Endothelial cell of umbilical vein (primary cell): ENCODE measurements around the gene USPL1. TPM values are rescaled to one million over a fixed set of nuclear protein-coding genes. Genes with fewer than 3 reads are reported as not detected.

ENCODE experiments used
- BruUV-seq: library from RNA; stranded (reverse); fragments of 400-500 nt; replicated peaks from 2 replicates; lab custom pipeline; 2021; lab: Mats Ljungman, UMichigan
- CTCF ChIA-PET: fragments of 300-600, 350-600 bp; sonication (Branson Sonifier 250); formaldehyde crosslinking; loops from one replicate; lab custom pipeline; 2021; ENCODE audit warnings: antibody characterized with exemption, inconsistent platforms; lab: Charles Lee
- POLR2A ChIA-PET: fragments of 300-600, 350-600 bp; sonication (Branson Sonifier 250); formaldehyde crosslinking; loops from one replicate; lab custom pipeline; 2021; ENCODE audit warnings: antibody characterized with exemption, inconsistent platforms; lab: Charles Lee
- DNase-seq: peaks from one replicate; pipeline ENCODE4 v3.0.0-alpha.2; 2011; ENCODE audit warnings: low read depth, low spot score
- FAIRE-seq: peaks from 2 replicates; lab custom pipeline; 2011; peaks lifted over from hg19 to GRCh38; lab: Jason Lieb, UNC
- H2AFZ ChIP-seq: 2 replicates; pipeline ENCODE4 v1.6.0; 2012; ENCODE audit warnings: low read depth, low read length, control low read depth, inconsistent platforms
- H3K27ac ChIP-seq: 2 replicates; pipeline ENCODE4 v1.5.1; 2011; ENCODE audit warnings: low read depth, mild to moderate bottlenecking, control low read depth, low read length, moderate library complexity; ENCODE audit not compliant: insufficient read depth
- H3K27me3 ChIP-seq, 2 experiments: 2 replicates each; pipeline versions ENCODE4 v1.6.0 to v1.6.1; 2011; ENCODE audit warnings: low read length in 2 of 2, mixed read lengths in 1 of 2; ENCODE audit not compliant: control insufficient read depth in 2 of 2, insufficient read depth in 2 of 2
- H3K36me3 ChIP-seq, 2 experiments: 2 replicates in 1 of 2; 3 replicates in 1 of 2; pipeline ENCODE4 v1.5.1; 2011; ENCODE audit warnings: low read length in 2 of 2, mild to moderate bottlenecking in 1 of 2, moderate library complexity in 1 of 2; ENCODE audit not compliant: control insufficient read depth in 2 of 2, insufficient read depth in 2 of 2; ENCODE audit errors: extremely low read depth in 1 of 2
- H3K4me1 ChIP-seq: 3 replicates; pipeline ENCODE4 v1.5.1; 2011; ENCODE audit warnings: mild to moderate bottlenecking, low read length; ENCODE audit not compliant: control insufficient read depth, insufficient read depth; ENCODE audit errors: extremely low read depth
- H3K4me2 ChIP-seq: 2 replicates; pipeline ENCODE4 v1.6.1; 2011; ENCODE audit warnings: low read length, control low read depth, mixed read lengths; ENCODE audit not compliant: insufficient read depth
- H3K4me3 ChIP-seq, 3 experiments: fragments of 200-600 bp in 1 of 3; sonication (generic), shearing (Covaris generic) in 1 of 3; replicated peaks in 1 of 3; 2 replicates each; pipeline ENCODE4 v1.5.1; 2011 to 2016; ENCODE audit warnings: control low read depth in 3 of 3, low read length in 3 of 3, mild to moderate bottlenecking in 2 of 3, inconsistent platforms in 1 of 3, low read depth in 1 of 3, moderate library complexity in 1 of 3; ENCODE audit not compliant: insufficient read depth in 1 of 3
- H3K79me2 ChIP-seq: 2 replicates; pipeline ENCODE4 v1.6.0; 2012; ENCODE audit warnings: low read length, inconsistent platforms; ENCODE audit not compliant: control insufficient read depth, insufficient read depth
- H3K9ac ChIP-seq: replicated peaks from 2 replicates; pipeline ENCODE3; 2011; ENCODE audit warnings: low read length, control low read depth; ENCODE audit not compliant: insufficient read depth; ENCODE audit errors: extremely low read depth
- H3K9me1 ChIP-seq: replicated peaks from 3 replicates; pipeline ENCODE4 v1.6.0; 2011; ENCODE audit warnings: mild to moderate bottlenecking, low read length; ENCODE audit not compliant: control insufficient read depth, insufficient read depth; ENCODE audit errors: extremely low read depth
- H3K9me3 ChIP-seq: replicated peaks from 2 replicates; pipeline ENCODE4 v1.5.1; 2012; ENCODE audit warnings: low read length, inconsistent platforms; ENCODE audit not compliant: control insufficient read depth, insufficient read depth
- H4K20me1 ChIP-seq: replicated peaks from 2 replicates; pipeline ENCODE3; 2011; ENCODE audit warnings: mild to moderate bottlenecking, low read length; ENCODE audit not compliant: control insufficient read depth, insufficient read depth; ENCODE audit errors: extremely low read depth
- CTCF ChIP-seq, 2 donors: IDR thresholded peaks; 1 replicate in 1 of 2; 2 replicates in 1 of 2; pipeline ENCODE4 v1.5.1; 2011; ENCODE audit warnings: low read length in 2 of 2, mild to moderate bottlenecking in 2 of 2, moderate library complexity in 2 of 2, control low read depth in 1 of 2, inconsistent platforms in 1 of 2, low read depth in 1 of 2; ENCODE audit not compliant: insufficient read depth in 1 of 2; ENCODE audit errors: extremely low read depth in 1 of 2
- EZH2 ChIP-seq: IDR thresholded peaks from 2 replicates; pipeline ENCODE4 v1.6.1; 2012; ENCODE audit warnings: borderline replicate concordance, low read depth, mild to moderate bottlenecking, moderate library complexity, low read length, inconsistent platforms; ENCODE audit not compliant: severe bottlenecking
- FOS ChIP-seq: IDR thresholded peaks from 2 replicates; pipeline ENCODE4 v1.6.1; 2011; ENCODE audit warnings: mild to moderate bottlenecking, low read length, moderate library complexity, borderline replicate concordance; ENCODE audit not compliant: insufficient read depth
- GATA2 ChIP-seq: IDR thresholded peaks from 2 replicates; pipeline ENCODE4 v1.7.0; 2011; ENCODE audit warnings: low read depth, mild to moderate bottlenecking, moderate library complexity, mixed read lengths, low read length; ENCODE audit not compliant: insufficient read length, insufficient read depth
- JUN ChIP-seq: IDR thresholded peaks from 2 replicates; pipeline ENCODE4 v1.6.1; 2011; ENCODE audit warnings: borderline replicate concordance, low read depth; ENCODE audit not compliant: insufficient read length, insufficient read depth
- MYC ChIP-seq: IDR thresholded peaks from one replicate; pipeline ENCODE4 v1.6.1; 2011; ENCODE audit warnings: mild to moderate bottlenecking, low read depth, low read length
- POLR2A ChIP-seq: IDR thresholded peaks from 2 replicates; pipeline ENCODE4 v1.6.1; 2012; ENCODE audit warnings: low read depth, mild to moderate bottlenecking, control low read depth, low read length
- POLR2AphosphoS5 ChIP-seq: IDR thresholded peaks from 2 replicates; pipeline ENCODE4 v1.6.1; 2012; ENCODE audit warnings: low read depth, mild to moderate bottlenecking, control low read depth, low read length, moderate library complexity; ENCODE audit not compliant: insufficient read depth
- dilution Hi-C: fragments of 300-500 bp; cut with MboI; formaldehyde crosslinking; loops from one replicate; pipeline ENCODE4 v1.15.0; 2019; ENCODE audit warnings: low sequenced_read_pairs; ENCODE audit not compliant: extremely low pct_ligation_motif_present
- intact Hi-C: fragments of 100-400 bp; cut with micrococcal nuclease; formaldehyde crosslinking; loops from one replicate; pipeline ENCODE4 v1.10.0; 2022
- polyA plus RNA-seq, 4 experiments: library from polyadenylated mRNA; depleted of rRNA in 3 of 4; stranded (reverse) in 3 of 4; unstranded in 1 of 4; fragments of >200 nt; gene quantifications; 2 replicates each; pipeline versions ENCODE4 v1.2.1 to v1.2.3, GENCODE V29; 2011 to 2012; ENCODE audit warnings: missing spikeins in 1 of 4
- total RNA-seq: library from RNA; stranded (reverse); gene quantifications from 2 replicates; pipeline ENCODE4 v1.2.3, GENCODE V29; 2021
- TF ChIP-seq, protein P1 (sequence below): IDR thresholded peaks from 2 replicates; pipeline ENCODE4 v1.6.1; 2011; ENCODE audit not compliant: insufficient read depth, insufficient read length

Gene USPL1
- total and polyA plus RNA-seq, 2 donors (not counting 3 experiments of a cell fraction or from before 2014, with no cell fraction given): 14.6 to 21.0 TPM

DNA sequence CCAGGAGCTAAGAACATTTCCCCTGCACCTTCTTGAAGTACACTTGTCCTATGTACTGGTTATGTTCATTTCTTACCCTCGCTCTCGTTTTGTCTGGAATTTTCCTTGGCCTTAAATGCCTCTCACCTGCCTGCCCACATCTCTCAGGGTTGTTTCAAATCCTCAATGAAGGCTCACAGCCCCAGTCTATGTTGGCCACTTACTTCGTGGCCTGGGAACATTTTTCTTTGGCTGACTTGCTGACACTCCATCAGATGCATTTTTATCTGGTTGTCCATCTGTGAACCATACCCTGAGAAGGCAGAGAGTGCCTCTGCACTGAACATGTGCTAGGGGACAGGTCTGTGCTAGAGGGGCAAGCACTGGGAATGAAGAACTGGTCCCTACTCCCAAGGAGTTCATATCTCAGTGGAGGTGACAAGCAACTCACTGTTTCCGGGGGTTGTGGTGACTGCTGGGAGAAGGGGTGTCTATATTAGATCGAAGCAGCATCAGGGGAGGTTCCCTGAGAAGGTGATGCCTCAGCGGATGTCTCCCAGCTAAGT, 53.6 kb downstream of the USPL1 start:
- Histone ChIP-seq H3K9me3 (no peaks in the 10 kb centered on the region), H2AFZ (no peak overlapping the region), H3K9me1 (no peaks in the 10 kb centered on the region), H3K4me1 (peaks cover 8% of the 10 kb centered on the region), H3K9ac (no peak overlapping the region), H3K4me2 (no peak overlapping the region), H3K79me2 (no peaks in the 10 kb centered on the region), H4K20me1 (no peaks in the 10 kb centered on the region), H3K4me3 (no peak overlapping the region), H3K27ac (no peak overlapping the region), H3K27me3 (no peaks in the 10 kb centered on the region), H3K36me3 (no peaks in the 10 kb centered on the region)
- DNase-seq: no peak
- intact Hi-C loops: loop anchor here (5.0 kb wide), 1 partner anchor 204 kb away; the partner anchor contains the start of gene HMGB1
- dilution Hi-C loops: no loop called here
- ChIA-PET CTCF (interaction anchor here (1.3 kb wide), 1 partner anchor 19 kb away, joined by 3 read pairs; no protein-coding TSS in a partner anchor), POLR2A (no interaction called here)
- no peak for FAIRE-seq
- BruUV-seq: no TSS peak
- TF ChIP-seq JUN: no peak
- TF ChIP-seq EZH2: no peak
- TF ChIP-seq, protein P1, sequence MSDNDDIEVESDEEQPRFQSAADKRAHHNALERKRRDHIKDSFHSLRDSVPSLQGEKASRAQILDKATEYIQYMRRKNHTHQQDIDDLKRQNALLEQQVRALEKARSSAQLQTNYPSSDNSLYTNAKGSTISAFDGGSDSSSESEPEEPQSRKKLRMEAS: no peak
- no peak for TF ChIP-seq FOS
- TF ChIP-seq POLR2A: no peak
- TF ChIP-seq GATA2: no peak
- no peak for TF ChIP-seq MYC
- TF ChIP-seq CTCF (IDR thresholded peaks at IDR 0.05; ENCODE audit: extremely low read depth in 1 of 2, insufficient read depth in 1 of 2, low read depth in 1 of 2, low read length in 2 of 2): no peak
- TF ChIP-seq POLR2AphosphoS5: no peak
